Endothelial cell of umbilical vein (primary cell): Measurements from ENCODE around the gene SYTL3. TPM values are rescaled to one million over a fixed set of nuclear protein-coding genes. Genes with fewer than 3 reads are reported as not detected.

Source experiments
- BruUV-seq: library from RNA; stranded (reverse); fragments of 400-500 nt; replicated peaks from 2 replicates; lab custom pipeline; 2021; lab: Mats Ljungman, UMichigan
- CTCF ChIA-PET: fragments of 300-600, 350-600 bp; sonication (Branson Sonifier 250); formaldehyde crosslinking; loops from one replicate; lab custom pipeline; 2021; ENCODE audit warnings: antibody characterized with exemption, inconsistent platforms; lab: Charles Lee
- POLR2A ChIA-PET: fragments of 300-600, 350-600 bp; sonication (Branson Sonifier 250); formaldehyde crosslinking; loops from one replicate; lab custom pipeline; 2021; ENCODE audit warnings: antibody characterized with exemption, inconsistent platforms; lab: Charles Lee
- DNase-seq: peaks from one replicate; pipeline ENCODE4 v3.0.0-alpha.2; 2011; ENCODE audit warnings: low read depth, low spot score
- FAIRE-seq: peaks from 2 replicates; lab custom pipeline; 2011; peaks lifted over from hg19 to GRCh38; lab: Jason Lieb, UNC
- H2AFZ ChIP-seq: 2 replicates; pipeline ENCODE4 v1.6.0; 2012; ENCODE audit warnings: low read depth, low read length, control low read depth, inconsistent platforms
- H3K27ac ChIP-seq: 2 replicates; pipeline ENCODE4 v1.5.1; 2011; ENCODE audit warnings: low read depth, mild to moderate bottlenecking, control low read depth, low read length, moderate library complexity; ENCODE audit not compliant: insufficient read depth
- H3K27me3 ChIP-seq, 2 experiments: 2 replicates each; pipeline versions ENCODE4 v1.6.0 to v1.6.1; 2011; ENCODE audit warnings: low read length in 2 of 2, mixed read lengths in 1 of 2; ENCODE audit not compliant: control insufficient read depth in 2 of 2, insufficient read depth in 2 of 2
- H3K36me3 ChIP-seq, 2 experiments: 2 replicates in 1 of 2; 3 replicates in 1 of 2; pipeline ENCODE4 v1.5.1; 2011; ENCODE audit warnings: low read length in 2 of 2, mild to moderate bottlenecking in 1 of 2, moderate library complexity in 1 of 2; ENCODE audit not compliant: control insufficient read depth in 2 of 2, insufficient read depth in 2 of 2; ENCODE audit errors: extremely low read depth in 1 of 2
- H3K4me1 ChIP-seq: 3 replicates; pipeline ENCODE4 v1.5.1; 2011; ENCODE audit warnings: mild to moderate bottlenecking, low read length; ENCODE audit not compliant: control insufficient read depth, insufficient read depth; ENCODE audit errors: extremely low read depth
- H3K4me2 ChIP-seq: 2 replicates; pipeline ENCODE4 v1.6.1; 2011; ENCODE audit warnings: low read length, control low read depth, mixed read lengths; ENCODE audit not compliant: insufficient read depth
- H3K4me3 ChIP-seq, 3 experiments: fragments of 200-600 bp in 1 of 3; sonication (generic), shearing (Covaris generic) in 1 of 3; replicated peaks in 1 of 3; 2 replicates each; pipeline ENCODE4 v1.5.1; 2011 to 2016; ENCODE audit warnings: control low read depth in 3 of 3, low read length in 3 of 3, mild to moderate bottlenecking in 2 of 3, inconsistent platforms in 1 of 3, low read depth in 1 of 3, moderate library complexity in 1 of 3; ENCODE audit not compliant: insufficient read depth in 1 of 3
- H3K79me2 ChIP-seq: 2 replicates; pipeline ENCODE4 v1.6.0; 2012; ENCODE audit warnings: low read length, inconsistent platforms; ENCODE audit not compliant: control insufficient read depth, insufficient read depth
- H3K9ac ChIP-seq: replicated peaks from 2 replicates; pipeline ENCODE3; 2011; ENCODE audit warnings: low read length, control low read depth; ENCODE audit not compliant: insufficient read depth; ENCODE audit errors: extremely low read depth
- H3K9me1 ChIP-seq: replicated peaks from 3 replicates; pipeline ENCODE4 v1.6.0; 2011; ENCODE audit warnings: mild to moderate bottlenecking, low read length; ENCODE audit not compliant: control insufficient read depth, insufficient read depth; ENCODE audit errors: extremely low read depth
- H3K9me3 ChIP-seq: replicated peaks from 2 replicates; pipeline ENCODE4 v1.5.1; 2012; ENCODE audit warnings: low read length, inconsistent platforms; ENCODE audit not compliant: control insufficient read depth, insufficient read depth
- H4K20me1 ChIP-seq: replicated peaks from 2 replicates; pipeline ENCODE3; 2011; ENCODE audit warnings: mild to moderate bottlenecking, low read length; ENCODE audit not compliant: control insufficient read depth, insufficient read depth; ENCODE audit errors: extremely low read depth
- CTCF ChIP-seq, 2 donors: IDR thresholded peaks; 1 replicate in 1 of 2; 2 replicates in 1 of 2; pipeline ENCODE4 v1.5.1; 2011; ENCODE audit warnings: low read length in 2 of 2, mild to moderate bottlenecking in 2 of 2, moderate library complexity in 2 of 2, control low read depth in 1 of 2, inconsistent platforms in 1 of 2, low read depth in 1 of 2; ENCODE audit not compliant: insufficient read depth in 1 of 2; ENCODE audit errors: extremely low read depth in 1 of 2
- FOS ChIP-seq: IDR thresholded peaks from 2 replicates; pipeline ENCODE4 v1.6.1; 2011; ENCODE audit warnings: mild to moderate bottlenecking, low read length, moderate library complexity, borderline replicate concordance; ENCODE audit not compliant: insufficient read depth
- GATA2 ChIP-seq: IDR thresholded peaks from 2 replicates; pipeline ENCODE4 v1.7.0; 2011; ENCODE audit warnings: low read depth, mild to moderate bottlenecking, moderate library complexity, mixed read lengths, low read length; ENCODE audit not compliant: insufficient read length, insufficient read depth
- MYC ChIP-seq: IDR thresholded peaks from one replicate; pipeline ENCODE4 v1.6.1; 2011; ENCODE audit warnings: mild to moderate bottlenecking, low read depth, low read length
- POLR2AphosphoS5 ChIP-seq: IDR thresholded peaks from 2 replicates; pipeline ENCODE4 v1.6.1; 2012; ENCODE audit warnings: low read depth, mild to moderate bottlenecking, control low read depth, low read length, moderate library complexity; ENCODE audit not compliant: insufficient read depth
- dilution Hi-C: fragments of 300-500 bp; cut with MboI; formaldehyde crosslinking; loops from one replicate; pipeline ENCODE4 v1.15.0; 2019; ENCODE audit warnings: low sequenced_read_pairs; ENCODE audit not compliant: extremely low pct_ligation_motif_present
- intact Hi-C: fragments of 100-400 bp; cut with micrococcal nuclease; formaldehyde crosslinking; loops from one replicate; pipeline ENCODE4 v1.10.0; 2022
- polyA plus RNA-seq, 4 experiments: library from polyadenylated mRNA; depleted of rRNA in 3 of 4; stranded (reverse) in 3 of 4; unstranded in 1 of 4; fragments of >200 nt; gene quantifications; 2 replicates each; pipeline versions ENCODE4 v1.2.1 to v1.2.3, GENCODE V29; 2011 to 2012; ENCODE audit warnings: missing spikeins in 1 of 4
- total RNA-seq: library from RNA; stranded (reverse); gene quantifications from 2 replicates; pipeline ENCODE4 v1.2.3, GENCODE V29; 2021
- TF ChIP-seq, protein P1 (sequence below): IDR thresholded peaks from 2 replicates; pipeline ENCODE4 v1.6.1; 2011; ENCODE audit not compliant: insufficient read depth, insufficient read length

SYTL3 gene
- total and polyA plus RNA-seq, 2 donors (not counting 3 experiments of a cell fraction or from before 2014, with no cell fraction given): 0.59 to 0.77 TPM

DNA sequence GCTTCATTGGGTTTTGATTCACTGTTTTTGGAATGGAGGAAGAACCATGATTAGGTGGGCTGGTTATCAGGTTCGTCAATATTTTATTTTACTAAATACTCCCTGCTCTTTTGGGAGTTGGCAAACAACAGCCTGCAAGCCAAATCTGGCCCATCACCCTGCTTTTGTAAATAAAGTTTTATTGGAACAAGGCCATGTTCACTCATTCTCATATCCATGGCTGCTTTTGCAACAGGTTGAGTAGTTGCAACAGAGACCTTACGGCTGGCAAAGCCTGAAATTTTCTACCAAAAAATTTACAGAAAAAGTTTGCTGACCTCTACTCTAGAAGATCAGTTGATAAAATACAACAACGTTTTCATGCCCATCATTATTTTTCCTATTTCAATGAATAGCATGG lies 45.1 kb downstream of the SYTL3 start:
- H3K9me1 ChIP-seq: no peaks in the 10 kb centered on the region
- POLR2A ChIA-PET: no interaction called here
- TF ChIP-seq MYC (no peak), GATA2 (no peak), FOS (no peak), CTCF (IDR thresholded peaks at IDR 0.05; ENCODE audit: extremely low read depth in 1 of 2, insufficient read depth in 1 of 2, low read depth in 1 of 2, low read length in 2 of 2) (no peak), POLR2AphosphoS5 (no peak)
- TF ChIP-seq, protein P1, sequence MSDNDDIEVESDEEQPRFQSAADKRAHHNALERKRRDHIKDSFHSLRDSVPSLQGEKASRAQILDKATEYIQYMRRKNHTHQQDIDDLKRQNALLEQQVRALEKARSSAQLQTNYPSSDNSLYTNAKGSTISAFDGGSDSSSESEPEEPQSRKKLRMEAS: no peak
- CTCF ChIA-PET: no interaction called here
- no peaks in the 10 kb centered on the region for H3K9me3 ChIP-seq
- no peak overlapping the region for H3K9ac ChIP-seq
- no peak overlapping the region for H3K4me3 ChIP-seq
- H2AFZ ChIP-seq: no peak overlapping the region
- no peaks in the 10 kb centered on the region for H3K79me2 ChIP-seq
- DNase-seq (no peak), FAIRE-seq (no peak)
- intact Hi-C loops (no loop called here), dilution Hi-C loops (no loop called here)
- no peaks in the 10 kb centered on the region for H3K4me1 ChIP-seq
- H4K20me1 ChIP-seq: no peaks in the 10 kb centered on the region
- H3K36me3 ChIP-seq: no peaks in the 10 kb centered on the region
- H3K4me2 ChIP-seq: no peak overlapping the region
- no TSS peak for BruUV-seq
- no peak overlapping the region for H3K27ac ChIP-seq
- H3K27me3 ChIP-seq: no peaks in the 10 kb centered on the region
